ENCODE results near the gene CAPN2.

Gene CAPN2

GRCh38 chr1:223695941-223696340 is 16.4 kb upstream of the CAPN2 start:
- TF ChIP-seq EZH2phosphoT487 (IDR thresholded peaks at IDR 0.05; ENCODE audit: low read depth), result no peak
- TF ChIP-seq, protein P1, sequence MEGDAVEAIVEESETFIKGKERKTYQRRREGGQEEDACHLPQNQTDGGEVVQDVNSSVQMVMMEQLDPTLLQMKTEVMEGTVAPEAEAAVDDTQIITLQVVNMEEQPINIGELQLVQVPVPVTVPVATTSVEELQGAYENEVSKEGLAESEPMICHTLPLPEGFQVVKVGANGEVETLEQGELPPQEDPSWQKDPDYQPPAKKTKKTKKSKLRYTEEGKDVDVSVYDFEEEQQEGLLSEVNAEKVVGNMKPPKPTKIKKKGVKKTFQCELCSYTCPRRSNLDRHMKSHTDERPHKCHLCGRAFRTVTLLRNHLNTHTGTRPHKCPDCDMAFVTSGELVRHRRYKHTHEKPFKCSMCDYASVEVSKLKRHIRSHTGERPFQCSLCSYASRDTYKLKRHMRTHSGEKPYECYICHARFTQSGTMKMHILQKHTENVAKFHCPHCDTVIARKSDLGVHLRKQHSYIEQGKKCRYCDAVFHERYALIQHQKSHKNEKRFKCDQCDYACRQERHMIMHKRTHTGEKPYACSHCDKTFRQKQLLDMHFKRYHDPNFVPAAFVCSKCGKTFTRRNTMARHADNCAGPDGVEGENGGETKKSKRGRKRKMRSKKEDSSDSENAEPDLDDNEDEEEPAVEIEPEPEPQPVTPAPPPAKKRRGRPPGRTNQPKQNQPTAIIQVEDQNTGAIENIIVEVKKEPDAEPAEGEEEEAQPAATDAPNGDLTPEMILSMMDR (IDR thresholded peaks at IDR 0.05; ENCODE audit: low read depth, low read length), result no peak
- no peak overlapping the region for H3K27ac ChIP-seq (ENCODE audit: low read length)
- H3K79me2 ChIP-seq (ENCODE audit: low read length), result no peaks in the 10 kb centered on the region
- H4K20me1 ChIP-seq (ENCODE audit: insufficient read depth, low read length), result no peaks in the 10 kb centered on the region
- no peaks in the 10 kb centered on the region for H3K9me3 ChIP-seq (ENCODE audit: insufficient read depth, low read length)
- H3K4me2 ChIP-seq (ENCODE audit: low read length), result no peak overlapping the region
- H3K4me3 ChIP-seq (ENCODE audit: low read length), result no peak overlapping the region
- no peak overlapping the region for H3K9ac ChIP-seq (ENCODE audit: low read length)
- peaks cover 12% of the 10 kb centered on the region for H3K4me1 ChIP-seq (ENCODE audit: low read length)
- H3K36me3 ChIP-seq (replicated peaks; ENCODE audit: low read depth, low read length), result no peaks in the 10 kb centered on the region
- H3K27me3 ChIP-seq (ENCODE audit: low read depth, low read length), result no peaks in the 10 kb centered on the region
- peak overlapping the region; percentile 45; the same call in 1 of the 2 replicates for H2AFZ ChIP-seq (ENCODE audit: low read depth, low read length)

DNA sequence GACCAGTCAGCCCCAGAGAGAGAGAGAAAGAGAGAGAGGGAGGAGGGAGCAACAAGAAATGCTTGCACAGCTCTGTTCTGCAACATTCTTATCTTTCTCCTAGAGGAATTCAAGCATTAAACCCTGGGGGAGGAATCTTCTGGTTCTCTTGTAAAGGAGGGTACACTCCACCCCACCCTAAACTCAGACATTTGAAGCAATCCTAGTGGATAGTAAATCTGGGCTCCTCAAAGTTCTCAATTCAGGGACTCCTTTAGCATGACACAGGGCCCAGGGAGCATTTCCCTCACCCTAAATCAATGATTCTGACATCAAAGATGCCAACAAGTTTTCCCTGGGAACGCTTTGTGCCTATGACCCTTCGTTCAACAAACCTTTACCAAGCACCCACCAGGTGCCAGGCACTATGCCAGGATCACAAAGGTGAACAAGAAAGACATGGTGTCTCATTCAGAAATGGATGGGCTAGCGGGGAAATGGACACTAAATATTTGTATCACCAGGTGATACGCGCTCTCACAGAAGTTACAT is 11.9 kb upstream of the CAPN2 start:
- no peak overlapping the region for H3K9ac ChIP-seq (ENCODE audit: low read length)
- H3K4me1 ChIP-seq (ENCODE audit: low read length), result peaks cover 17% of the 10 kb centered on the region
- peaks cover 20% of the 10 kb centered on the region for H3K27me3 ChIP-seq (ENCODE audit: low read depth, low read length)
- H3K79me2 ChIP-seq (ENCODE audit: low read length), result no peaks in the 10 kb centered on the region
- H4K20me1 ChIP-seq (ENCODE audit: insufficient read depth, low read length), result no peaks in the 10 kb centered on the region
- H3K4me3 ChIP-seq (ENCODE audit: low read length), result no peak overlapping the region
- H2AFZ ChIP-seq (ENCODE audit: low read depth, low read length), result no peak overlapping the region
- H3K36me3 ChIP-seq (replicated peaks; ENCODE audit: low read depth, low read length), result no peaks in the 10 kb centered on the region
- H3K4me2 ChIP-seq (ENCODE audit: low read length), result no peak overlapping the region
- no peak overlapping the region for H3K27ac ChIP-seq (ENCODE audit: low read length)
- TF ChIP-seq, protein P1 (IDR thresholded peaks at IDR 0.05; ENCODE audit: low read depth, low read length), result no peak
- no peak for TF ChIP-seq EZH2phosphoT487 (IDR thresholded peaks at IDR 0.05; ENCODE audit: low read depth)
- no peaks in the 10 kb centered on the region for H3K9me3 ChIP-seq (ENCODE audit: insufficient read depth, low read length)

- H2AFZ ChIP-seq (ENCODE audit: low read depth, low read length), result no peak overlapping the region
These were observed 11.2 kb upstream of the CAPN2 start for GRCh38 chr1:223700942-223701637.

More at GRCh38 chr1:223700942-223701637, 11.2 kb upstream of the CAPN2 start:
- no peaks in the 10 kb centered on the region for H3K36me3 ChIP-seq (replicated peaks; ENCODE audit: low read depth, low read length)
- H3K9me3 ChIP-seq (ENCODE audit: insufficient read depth, low read length), result no peaks in the 10 kb centered on the region
- no peak overlapping the region for H3K4me2 ChIP-seq (ENCODE audit: low read length)
- no peak for TF ChIP-seq EZH2phosphoT487 (IDR thresholded peaks at IDR 0.05; ENCODE audit: low read depth)
- TF ChIP-seq, protein P1 (IDR thresholded peaks at IDR 0.05; ENCODE audit: low read depth, low read length), result no peak
- H3K79me2 ChIP-seq (ENCODE audit: low read length), result no peaks in the 10 kb centered on the region
- no peak overlapping the region for H3K27ac ChIP-seq (ENCODE audit: low read length)
- no peak overlapping the region for H3K4me3 ChIP-seq (ENCODE audit: low read length)
- peaks cover 17% of the 10 kb centered on the region for H3K4me1 ChIP-seq (ENCODE audit: low read length)
- no peak overlapping the region for H3K9ac ChIP-seq (ENCODE audit: low read length)
- peaks cover 22% of the 10 kb centered on the region for H3K27me3 ChIP-seq (ENCODE audit: low read depth, low read length)
- no peaks in the 10 kb centered on the region for H4K20me1 ChIP-seq (ENCODE audit: insufficient read depth, low read length)
